ENCODE results near the gene NPC1. TPM values are rescaled to one million over a fixed set of nuclear protein-coding genes. Genes with fewer than 3 reads are reported as not detected.
A peak's percentile ranks its signal among the peaks of the same experiment; 100 is the strongest.
"Not testable (repeated sequence)": the region's sequence is repeated elsewhere in the genome, so short reads cannot be mapped to it uniquely, and the experiment has no call there.

The NPC1 gene
- total and polyA plus RNA-seq, 4 experiments from 2014 or later, result 14.0 to 64.5 (median 42.4) TPM

DNA sequence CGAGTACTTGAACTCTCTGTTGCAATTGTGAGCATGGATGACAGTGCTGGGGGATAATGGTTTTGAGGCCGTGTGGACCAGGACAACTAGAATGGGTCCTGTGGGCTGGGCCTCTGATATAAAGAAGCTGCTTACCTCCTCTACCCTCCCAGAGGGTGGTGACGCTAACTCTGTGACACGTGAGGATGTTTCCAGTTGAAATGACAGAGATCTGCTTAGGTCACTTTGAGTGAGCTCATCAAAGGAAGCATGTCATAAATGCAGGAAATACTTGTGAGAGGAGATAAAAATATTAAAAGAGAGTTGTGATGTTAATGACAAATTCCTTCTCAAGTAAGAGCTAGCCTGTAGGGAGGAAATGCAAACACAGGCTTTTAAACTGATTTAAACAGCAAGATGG is 66.6 kb downstream of the NPC1 start:
- intact Hi-C loops (cut with micrococcal nuclease), result loop anchor here (5.0 kb wide), 1 partner anchor 293 kb away; no protein-coding TSS in a partner anchor
- ChIA-PET CTCF (ENCODE audit: partially characterized antibody) (interaction anchor here (0.9 kb wide), 1 partner anchor 68 kb away, joined by 5 read pairs; no protein-coding TSS in a partner anchor), POLR2A (ENCODE audit: partially characterized antibody) (interaction anchor here (0.7 to 1.1 kb wide), 3 partner anchors 9 to 22 kb away, joined by 3 read pairs; no protein-coding TSS in a partner anchor)
- Mint-ChIP-seq H3K9me3 (no peaks in the 10 kb centered on the region), H3K4me3 (no peak overlapping the region), H3K36me3 (peaks cover 52 to 83% of the 10 kb centered on the region in 2 donors), H3K27ac (peak overlapping the region in 2 of 7 donors; percentile 9 to 79), H3K27me3 (no peaks in the 10 kb centered on the region), H3K4me1 (peaks cover 6 to 13% (median 8%) of the 10 kb centered on the region in 4 donors)
- no peak for DNase-seq
- H3K36me3 ChIP-seq (ENCODE audit: insufficient read depth, low read length), result peaks cover 76% of the 10 kb centered on the region
- H3K4me1 ChIP-seq (ENCODE audit: insufficient read depth, low read length), result peaks cover 4% of the 10 kb centered on the region
- no peaks in the 10 kb centered on the region for H3K9me3 ChIP-seq (ENCODE audit: control insufficient read depth in 1 of 2, low read length in 2 of 2)
- H3K4me3 ChIP-seq (ENCODE audit: low read length in 2 of 2), result no peak overlapping the region
- H3K27me3 ChIP-seq (ENCODE audit: insufficient read depth, low read length), result no peaks in the 10 kb centered on the region
- H3K27ac ChIP-seq (ENCODE audit: low read depth, low read length), result no peak overlapping the region

DNA sequence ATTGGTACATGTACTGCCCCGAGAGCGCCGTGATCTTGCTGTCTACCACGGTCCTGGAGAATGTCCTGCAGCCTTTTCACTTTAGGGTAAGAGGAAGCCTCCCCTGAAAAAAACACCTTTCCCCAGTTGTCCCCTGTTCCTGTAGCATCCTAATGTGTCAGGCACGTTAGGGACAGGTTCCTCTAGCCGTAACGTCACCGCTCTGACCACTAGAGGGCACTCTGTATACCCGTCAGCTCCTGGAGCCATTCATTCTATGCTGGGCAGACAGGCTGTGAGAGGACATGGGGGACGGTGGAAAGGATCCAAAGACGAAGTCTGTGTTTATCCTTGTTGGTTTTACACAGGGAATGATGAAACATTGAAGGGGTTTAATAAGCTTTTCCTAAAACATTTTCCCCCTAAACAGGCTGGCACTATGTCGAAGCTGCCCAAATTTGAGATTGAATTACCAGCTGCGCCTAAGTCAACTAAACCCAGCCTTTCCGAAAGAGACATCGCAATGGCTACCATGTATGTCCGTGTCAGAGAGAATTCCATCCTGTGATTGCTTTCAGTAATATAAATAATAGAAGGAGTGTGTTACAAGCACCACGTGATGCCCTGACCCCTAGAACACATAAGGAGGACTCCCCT is 70.3 kb downstream of the NPC1 start:
- peak; percentile 71 to 75 (median 75) for DNase-seq
- intact Hi-C loops (cut with micrococcal nuclease), result loop anchor here (1.0 to 5.0 kb wide), 3 partner anchors 12 to 296 kb away; partner anchors contain the start of gene NPC1
- CTCF ChIA-PET (ENCODE audit: partially characterized antibody), result interaction anchor here (0.7 to 4.5 kb wide), 34 partner anchors 8 to 636 kb away, joined by 3 to 85 read pairs (median 6); partner anchors contain the start of genes NPC1 and RMC1
- Mint-ChIP-seq H3K4me1 (peaks cover 9 to 30% (median 20%) of the 10 kb centered on the region in 4 donors), H3K9me3 (peaks cover 0 to 2% (median 0%) of the 10 kb centered on the region in 8 donors), H3K27ac (peak overlapping the region; percentile 39 to 91 (median 82)), H3K36me3 (peaks cover 37 to 77% of the 10 kb centered on the region in 2 donors), H3K27me3 (no peaks in the 10 kb centered on the region), H3K4me3 (no peak overlapping the region)
- Histone ChIP-seq H3K9me3 (ENCODE audit: control insufficient read depth in 1 of 2, low read length in 2 of 2) (no peaks in the 10 kb centered on the region), H3K27me3 (ENCODE audit: insufficient read depth, low read length) (no peaks in the 10 kb centered on the region), H3K4me1 (ENCODE audit: insufficient read depth, low read length) (peaks cover 13% of the 10 kb centered on the region), H3K27ac (ENCODE audit: low read depth, low read length) (no peak overlapping the region), H3K36me3 (ENCODE audit: insufficient read depth, low read length) (peaks cover 50% of the 10 kb centered on the region), H3K4me3 (ENCODE audit: low read length in 2 of 2) (no peak overlapping the region)
- POLR2A ChIA-PET (ENCODE audit: partially characterized antibody), result interaction anchor here (1.2 to 2.9 kb wide), 7 partner anchors 11 to 71 kb away, joined by 3 to 16 read pairs (median 5); partner anchors contain the start of gene RMC1

DNA sequence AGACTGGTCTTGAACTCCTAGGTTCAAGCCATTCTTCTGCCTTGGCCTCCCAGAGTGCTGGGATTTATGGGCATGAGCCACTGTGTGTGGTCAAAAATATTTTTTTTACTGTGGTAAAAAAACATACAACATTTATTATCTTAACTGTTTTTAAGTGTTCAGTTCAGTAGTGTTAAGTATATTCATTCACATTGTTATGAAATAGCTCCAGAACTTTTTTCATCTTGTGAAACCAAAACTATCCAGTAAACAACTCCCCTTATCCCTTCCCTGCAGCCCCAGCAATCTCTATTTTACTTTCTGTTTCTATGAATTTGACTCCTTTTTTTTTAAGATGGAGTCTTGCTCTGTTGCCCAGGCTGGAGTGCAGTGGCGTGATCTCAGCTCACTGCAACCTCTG is 73.7 kb downstream of the NPC1 start:
- CTCF ChIA-PET (ENCODE audit: partially characterized antibody), result interaction anchor here (0.6 to 1.3 kb wide), 3 partner anchors 11 to 91 kb away, joined by 3 to 4 read pairs (median 3); no protein-coding TSS in a partner anchor
- peaks cover 13% of the 10 kb centered on the region for H3K4me1 ChIP-seq (ENCODE audit: insufficient read depth, low read length)
- peaks cover 14 to 45% (median 31%) of the 10 kb centered on the region in 4 donors for H3K4me1 Mint-ChIP-seq
- H3K9me3 Mint-ChIP-seq, result peaks cover 0 to 2% (median 0%) of the 10 kb centered on the region in 8 donors
- H3K36me3 ChIP-seq (ENCODE audit: insufficient read depth, low read length), result peaks cover 46% of the 10 kb centered on the region
- no peak overlapping the region for H3K4me3 ChIP-seq (ENCODE audit: low read length in 2 of 2)
- DNase-seq, result no peak
- no peak overlapping the region for H3K27ac ChIP-seq (ENCODE audit: low read depth, low read length)
- intact Hi-C loops (cut with micrococcal nuclease), result no loop called here
- H3K36me3 Mint-ChIP-seq, result peaks cover 41 to 68% of the 10 kb centered on the region in 2 donors
- peak overlapping the region in 2 of 8 donors; percentile 26 to 64 for H3K4me3 Mint-ChIP-seq
- no peaks in the 10 kb centered on the region for H3K27me3 ChIP-seq (ENCODE audit: insufficient read depth, low read length)
- H3K9me3 ChIP-seq (ENCODE audit: control insufficient read depth in 1 of 2, low read length in 2 of 2), result no peaks in the 10 kb centered on the region
- POLR2A ChIA-PET (ENCODE audit: partially characterized antibody), result interaction anchor here (0.6 to 1.3 kb wide), 3 partner anchors 9 to 28 kb away, joined by 3 read pairs; no protein-coding TSS in a partner anchor
- H3K27ac Mint-ChIP-seq, result peak overlapping the region; percentile 47 to 92 (median 79)
- H3K27me3 Mint-ChIP-seq, result no peaks in the 10 kb centered on the region

DNA sequence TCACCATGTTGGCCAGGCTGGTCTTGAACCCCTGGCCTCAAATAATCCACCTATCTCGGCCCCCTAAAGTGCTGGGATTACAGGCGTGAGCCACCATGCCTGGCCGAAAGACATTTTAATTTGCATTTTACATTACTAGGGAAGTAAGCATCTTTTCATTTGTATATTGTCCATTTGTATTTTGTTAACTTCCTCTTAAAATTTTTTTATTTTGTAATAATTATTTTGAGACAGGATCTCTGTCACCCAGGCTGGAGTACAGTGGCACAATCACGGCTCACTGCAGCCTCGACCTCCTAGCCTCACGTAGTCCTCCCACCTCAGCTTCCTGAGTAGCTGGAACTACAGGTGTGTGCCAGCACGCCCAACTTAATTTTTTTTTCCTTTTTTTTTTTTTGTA is 74.1 kb downstream of the NPC1 start:
- H3K4me1 Mint-ChIP-seq, result peaks cover 14 to 50% (median 34%) of the 10 kb centered on the region in 4 donors
- DNase-seq; intact Hi-C loops (cut with micrococcal nuclease); H3K9me3 ChIP-seq (ENCODE audit: control insufficient read depth in 1 of 2, low read length in 2 of 2); H3K9me3 Mint-ChIP-seq; H3K27me3 Mint-ChIP-seq; H3K27ac ChIP-seq (ENCODE audit: low read depth, low read length); H3K27me3 ChIP-seq (ENCODE audit: insufficient read depth, low read length); H3K4me3 ChIP-seq (ENCODE audit: low read length in 2 of 2): not testable (repeated sequence)
- CTCF ChIA-PET (ENCODE audit: partially characterized antibody), result interaction anchor here (0.6 to 1.3 kb wide), 4 partner anchors 11 to 90 kb away, joined by 3 to 4 read pairs (median 3); no protein-coding TSS in a partner anchor
- Histone ChIP-seq H3K36me3 (ENCODE audit: insufficient read depth, low read length) (peaks cover 41% of the 10 kb centered on the region), H3K4me1 (ENCODE audit: insufficient read depth, low read length) (peaks cover 17% of the 10 kb centered on the region)
- H3K27ac Mint-ChIP-seq, result peak overlapping the region in 6 of 7 donors; percentile 25 to 92 (median 78)
- peak overlapping the region in 1 of 8 donors; percentile 26 for H3K4me3 Mint-ChIP-seq
- H3K36me3 Mint-ChIP-seq, result peaks cover 44 to 68% of the 10 kb centered on the region in 2 donors
- POLR2A ChIA-PET (ENCODE audit: partially characterized antibody), result interaction anchor here (0.6 to 1.3 kb wide), 4 partner anchors 8 to 28 kb away, joined by 3 to 5 read pairs (median 3); partner anchors contain the start of gene RMC1

DNA sequence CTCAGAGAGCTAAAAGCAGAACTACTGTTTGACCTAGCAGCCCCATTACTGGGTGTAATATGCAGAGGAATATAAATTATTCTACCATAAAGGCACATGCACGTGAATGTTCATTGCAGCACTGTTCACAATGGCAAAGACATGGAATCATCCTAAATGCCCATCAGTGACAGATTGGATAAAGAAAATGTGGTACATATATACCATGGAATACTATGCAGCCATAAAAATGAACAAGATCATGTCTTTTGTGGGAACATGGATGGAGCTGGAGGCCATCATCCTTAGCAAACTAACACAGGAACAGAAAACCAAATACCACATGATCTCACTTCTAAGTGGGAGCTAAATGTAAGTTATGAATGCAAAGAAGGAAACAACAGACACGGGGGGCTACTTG is 75.4 kb downstream of the NPC1 start:
- H3K27me3 Mint-ChIP-seq; H3K9me3 Mint-ChIP-seq; H3K4me3 ChIP-seq (ENCODE audit: low read length in 2 of 2); DNase-seq; H3K27ac ChIP-seq (ENCODE audit: low read depth, low read length); H3K27me3 ChIP-seq (ENCODE audit: insufficient read depth, low read length); H3K9me3 ChIP-seq (ENCODE audit: control insufficient read depth in 1 of 2, low read length in 2 of 2); intact Hi-C loops (cut with micrococcal nuclease); H3K4me3 Mint-ChIP-seq: not testable (repeated sequence)
- H3K36me3 ChIP-seq (ENCODE audit: insufficient read depth, low read length), result peaks cover 35% of the 10 kb centered on the region
- ChIA-PET POLR2A (ENCODE audit: partially characterized antibody) (interaction anchor here (0.9 to 1.3 kb wide), 4 partner anchors 8 to 75 kb away, joined by 3 to 5 read pairs (median 3); partner anchors contain the start of gene RMC1), CTCF (ENCODE audit: partially characterized antibody) (interaction anchor here (0.9 to 2.2 kb wide), 3 partner anchors 13 to 76 kb away, joined by 3 to 10 read pairs (median 4); partner anchors contain the start of gene NPC1)
- peaks cover 49 to 70% of the 10 kb centered on the region in 2 donors for H3K36me3 Mint-ChIP-seq
- H3K4me1 Mint-ChIP-seq, result peaks cover 18 to 57% (median 40%) of the 10 kb centered on the region in 4 donors
- H3K27ac Mint-ChIP-seq, result peak overlapping the region in 1 of 7 donors; percentile 29
- H3K4me1 ChIP-seq (ENCODE audit: insufficient read depth, low read length), result peaks cover 20% of the 10 kb centered on the region

DNA sequence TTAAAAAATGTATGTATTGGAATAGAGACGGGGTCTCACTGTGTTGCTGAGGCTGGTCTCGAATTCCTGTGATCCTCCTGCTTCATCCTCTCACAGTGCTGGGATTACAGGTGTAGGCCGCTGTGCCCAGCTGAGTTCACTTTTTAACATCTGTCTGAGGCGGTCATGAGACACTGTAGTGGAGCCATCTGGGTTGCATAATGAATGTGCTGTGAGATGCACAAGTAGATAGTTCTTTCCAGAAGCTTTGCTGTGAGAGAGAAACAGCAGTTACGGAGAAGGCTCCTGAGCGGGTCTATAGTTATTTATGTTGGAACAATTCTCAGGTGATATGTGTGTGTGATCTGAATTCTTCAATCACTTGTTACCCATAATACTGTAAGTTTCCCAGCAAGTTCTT is 79.9 kb downstream of the NPC1 start:
- H3K4me3 ChIP-seq (ENCODE audit: low read length in 2 of 2), result no peak overlapping the region
- no peaks in the 10 kb centered on the region for H3K27me3 ChIP-seq (ENCODE audit: insufficient read depth, low read length)
- ChIA-PET CTCF (ENCODE audit: partially characterized antibody) (interaction anchor here (1.3 to 3.6 kb wide), 3 partner anchors 9 to 82 kb away, joined by 3 to 27 read pairs (median 7); no protein-coding TSS in a partner anchor), POLR2A (ENCODE audit: partially characterized antibody) (no interaction called here)
- no peaks in the 10 kb centered on the region for H3K9me3 Mint-ChIP-seq
- no peaks in the 10 kb centered on the region for H3K27me3 Mint-ChIP-seq
- H3K4me3 Mint-ChIP-seq, result peak overlapping the region in 5 of 8 donors; percentile 10 to 68 (median 39)
- H3K9me3 ChIP-seq (ENCODE audit: control insufficient read depth in 1 of 2, low read length in 2 of 2), result no peaks in the 10 kb centered on the region
- peaks cover 40% of the 10 kb centered on the region for H3K4me1 ChIP-seq (ENCODE audit: insufficient read depth, low read length)
- H3K36me3 ChIP-seq (ENCODE audit: insufficient read depth, low read length), result peaks cover 26% of the 10 kb centered on the region
- H3K36me3 Mint-ChIP-seq, result peaks cover 38 to 50% of the 10 kb centered on the region in 2 donors
- DNase-seq, result no peak
- H3K27ac Mint-ChIP-seq, result peak overlapping the region in 3 of 7 donors; percentile 57 to 90 (median 60)
- intact Hi-C loops (cut with micrococcal nuclease), result no loop called here
- no peak overlapping the region for H3K27ac ChIP-seq (ENCODE audit: low read depth, low read length)
- H3K4me1 Mint-ChIP-seq, result peaks cover 29 to 72% (median 48%) of the 10 kb centered on the region in 4 donors

Data from CD4-positive, alpha-beta memory T cell (primary cell).